ENCODE results near the gene PALM2AKAP2. TPM values are rescaled to one million over a fixed set of nuclear protein-coding genes. Genes with fewer than 3 reads are reported as not detected.

PALM2AKAP2 gene
- 10 to 100 TPM; 26.4 to 50.3 (median 32.2) TPM for total RNA-seq
- long read RNA-seq, partial matches to known transcripts = 0 of 1 reads
- long read RNA-seq, other reads (novel, unspliced or antisense) = 1 of 1 reads

GRCh38 chr9:109779711-109780452 lies at the start of gene PALM2AKAP2:
PALM2AKAP2 (plus strand) TSS chr9:109780198; CDS start chr9:109780489, 291 bp downstream.
- H3K27ac ChIP-seq = peak within 1 kb of the TSS; percentile 90 to 95 (median 94)
- peak; percentile 84 for TF ChIP-seq POLR2A (IDR thresholded peaks at IDR 0.05)
- TF ChIP-seq CTCF (IDR thresholded peaks at IDR 0.05) = peak; percentile 34 to 48 (median 36)
- no peaks in the 10 kb centered on the region for H3K9me3 ChIP-seq
- peaks cover 0 to 10% (median 0%) of the 10 kb centered on the region in 4 donors for H3K4me1 ChIP-seq
- DNase-seq (peak; percentile 74 to 85 (median 85)), ATAC-seq (peak; percentile 75 to 91 (median 89))
- peak within 1 kb of the TSS; percentile 77 to 86 (median 81) for H3K4me3 ChIP-seq
- no peaks in the 10 kb centered on the region for H3K36me3 ChIP-seq
- intact Hi-C loops (cut with DNase I) = no loop called here
- WGBS (ENCODE audit: insufficient coverage, low coverage, low lambda C conversion rate, missing lambda C conversion rate) = no CpG with 5 or more reads among the region's 85 CpGs
- H3K27me3 ChIP-seq = no peaks in the 10 kb centered on the region

GRCh38 chr9:109730228-109730627 lies 49.8 kb upstream of the PALM2AKAP2 start:
- WGBS (ENCODE audit: insufficient coverage, low coverage, low lambda C conversion rate, missing lambda C conversion rate) = 12% methylated on average over 3 of the region's 3 CpGs
- ATAC-seq = peak; percentile 77 to 90 (median 88)

GRCh38 chr9:109733690-109734089 lies 46.3 kb upstream of the PALM2AKAP2 start:
- no peaks in the 10 kb centered on the region for H3K9me3 ChIP-seq
- peaks cover 0 to 22% (median 8%) of the 10 kb centered on the region in 4 donors for H3K4me1 ChIP-seq
- H3K36me3 ChIP-seq = no peaks in the 10 kb centered on the region
- intact Hi-C loops (cut with DNase I) = no loop called here
- no peak overlapping the region for H3K4me3 ChIP-seq
- H3K27me3 ChIP-seq = no peaks in the 10 kb centered on the region
- 19% methylated on average over 2 of the region's 2 CpGs for WGBS (ENCODE audit: insufficient coverage, low coverage, low lambda C conversion rate, missing lambda C conversion rate)
- DNase-seq (no peak), ATAC-seq (peak; percentile 37 to 73 (median 69))
- H3K27ac ChIP-seq = no peak overlapping the region
- TF ChIP-seq CTCF (IDR thresholded peaks at IDR 0.05) (no peak), POLR2A (IDR thresholded peaks at IDR 0.05) (no peak)

More at GRCh38 chr9:109730228-109730627, 49.8 kb upstream of the PALM2AKAP2 start:
- Histone ChIP-seq H3K4me3 (no peak overlapping the region), H3K36me3 (no peaks in the 10 kb centered on the region), H3K27ac (no peak overlapping the region), H3K4me1 (peaks cover 0 to 22% (median 8%) of the 10 kb centered on the region in 4 donors), H3K27me3 (no peaks in the 10 kb centered on the region), H3K9me3 (no peaks in the 10 kb centered on the region)
- DNase-seq = peak in 1 of 3 donors; percentile 51
- intact Hi-C loops (cut with DNase I) = no loop called here
- TF ChIP-seq CTCF (IDR thresholded peaks at IDR 0.05) (no peak), POLR2A (IDR thresholded peaks at IDR 0.05) (no peak)

GRCh38 chr9:109734814-109735213 lies 45.2 kb upstream of the PALM2AKAP2 start:
- no peak for ATAC-seq
- H3K9me3 ChIP-seq = no peaks in the 10 kb centered on the region
- H3K4me1 ChIP-seq = peaks cover 0 to 21% (median 7%) of the 10 kb centered on the region in 4 donors
- no peak for DNase-seq
- intact Hi-C loops (cut with DNase I) = no loop called here
- 26% methylated on average over 2 of the region's 2 CpGs for WGBS (ENCODE audit: insufficient coverage, low coverage, low lambda C conversion rate, missing lambda C conversion rate)
- TF ChIP-seq POLR2A (IDR thresholded peaks at IDR 0.05) (no peak), CTCF (IDR thresholded peaks at IDR 0.05) (no peak)
- H3K4me3 ChIP-seq = no peak overlapping the region
- H3K27ac ChIP-seq = no peak overlapping the region
- H3K36me3 ChIP-seq = no peaks in the 10 kb centered on the region
- H3K27me3 ChIP-seq = no peaks in the 10 kb centered on the region
